Endothelial cell of umbilical vein (primary cell): ENCODE results near the gene AKAP8L.

Experiments
- POLR2A ChIP-seq: IDR thresholded peaks from 2 replicates; pipeline ENCODE4 v1.6.1; 2012; ENCODE audit warnings: low read depth, mild to moderate bottlenecking, control low read depth, low read length
- POLR2AphosphoS5 ChIP-seq: IDR thresholded peaks from 2 replicates; pipeline ENCODE4 v1.6.1; 2012; ENCODE audit warnings: low read depth, mild to moderate bottlenecking, control low read depth, low read length, moderate library complexity; ENCODE audit not compliant: insufficient read depth
- TF ChIP-seq, protein P1 (sequence below), 2 donors: IDR thresholded peaks; 1 replicate in 1 of 2; 2 replicates in 1 of 2; pipeline ENCODE4 v1.5.1; 2011; ENCODE audit warnings: low read length in 2 of 2, mild to moderate bottlenecking in 2 of 2, moderate library complexity in 2 of 2, control low read depth in 1 of 2, inconsistent platforms in 1 of 2, low read depth in 1 of 2; ENCODE audit not compliant: insufficient read depth in 1 of 2; ENCODE audit errors: extremely low read depth in 1 of 2

DNA sequence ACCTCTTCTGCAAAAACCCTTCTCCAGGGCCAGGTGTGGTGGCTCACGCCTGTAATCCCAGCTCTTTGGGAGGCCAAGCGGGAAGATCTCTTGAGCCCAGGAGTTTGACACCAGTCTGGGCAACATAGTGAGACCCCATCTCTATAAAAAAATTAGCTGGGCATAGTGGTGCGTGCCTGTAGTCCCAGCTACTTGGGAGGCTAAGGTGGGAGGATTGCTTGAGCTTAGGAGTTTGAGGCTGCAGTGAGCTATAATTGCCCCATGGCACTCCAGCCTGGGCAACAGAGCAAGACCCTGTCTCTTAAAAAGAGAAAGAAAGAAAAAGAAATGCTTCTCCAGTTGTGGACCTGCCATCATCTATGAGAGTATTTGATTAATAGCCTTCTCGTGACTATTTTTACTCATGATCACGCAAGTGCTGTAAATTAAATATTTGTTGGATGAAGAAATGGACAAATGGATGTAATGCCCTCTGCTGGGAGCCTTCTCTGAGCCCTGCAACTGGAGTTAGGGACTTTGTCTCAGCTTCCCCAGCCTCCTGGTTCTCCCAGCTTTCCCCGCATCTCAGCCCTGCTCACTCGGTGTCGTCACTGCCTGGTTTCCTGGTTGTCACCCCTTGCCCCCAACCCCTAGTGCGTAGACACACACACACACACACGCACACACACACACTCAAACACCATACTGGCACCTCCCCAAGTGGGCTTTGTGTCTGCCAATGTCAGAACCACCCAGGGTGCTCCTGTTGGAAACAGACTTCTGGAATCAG lies 18.8 kb upstream of the AKAP8L start:
- no peak for TF ChIP-seq POLR2A
- no peak for TF ChIP-seq POLR2AphosphoS5
- TF ChIP-seq, protein P1, sequence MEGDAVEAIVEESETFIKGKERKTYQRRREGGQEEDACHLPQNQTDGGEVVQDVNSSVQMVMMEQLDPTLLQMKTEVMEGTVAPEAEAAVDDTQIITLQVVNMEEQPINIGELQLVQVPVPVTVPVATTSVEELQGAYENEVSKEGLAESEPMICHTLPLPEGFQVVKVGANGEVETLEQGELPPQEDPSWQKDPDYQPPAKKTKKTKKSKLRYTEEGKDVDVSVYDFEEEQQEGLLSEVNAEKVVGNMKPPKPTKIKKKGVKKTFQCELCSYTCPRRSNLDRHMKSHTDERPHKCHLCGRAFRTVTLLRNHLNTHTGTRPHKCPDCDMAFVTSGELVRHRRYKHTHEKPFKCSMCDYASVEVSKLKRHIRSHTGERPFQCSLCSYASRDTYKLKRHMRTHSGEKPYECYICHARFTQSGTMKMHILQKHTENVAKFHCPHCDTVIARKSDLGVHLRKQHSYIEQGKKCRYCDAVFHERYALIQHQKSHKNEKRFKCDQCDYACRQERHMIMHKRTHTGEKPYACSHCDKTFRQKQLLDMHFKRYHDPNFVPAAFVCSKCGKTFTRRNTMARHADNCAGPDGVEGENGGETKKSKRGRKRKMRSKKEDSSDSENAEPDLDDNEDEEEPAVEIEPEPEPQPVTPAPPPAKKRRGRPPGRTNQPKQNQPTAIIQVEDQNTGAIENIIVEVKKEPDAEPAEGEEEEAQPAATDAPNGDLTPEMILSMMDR (IDR thresholded peaks at IDR 0.05; ENCODE audit: extremely low read depth in 1 of 2, insufficient read depth in 1 of 2, low read depth in 1 of 2, low read length in 2 of 2) = no peak
